H1 (cell line): ENCODE results near the gene CAPN10. TPM values are rescaled to one million over a fixed set of nuclear protein-coding genes. Genes with fewer than 3 reads are reported as not detected.

Experiments used
- CBX8 ChIP-seq: fragments of 300-800, 300-1000 bp; sonication (generic); IDR thresholded peaks from 2 replicates; pipeline ENCODE4 v1.7.1; 2016; ENCODE audit warnings: low read depth, low read length, borderline replicate concordance
- NANOG ChIP-seq: IDR thresholded peaks from 2 replicates; pipeline ENCODE4 v1.6.1; 2011; ENCODE audit warnings: low read length, low read depth, mild to moderate bottlenecking, inconsistent platforms; ENCODE audit not compliant: insufficient read depth, poor library complexity, severe bottlenecking
- SIN3A ChIP-seq, 2 experiments: IDR thresholded peaks in 1 of 2; conservative IDR thresholded peaks in 1 of 2; 2 replicates each; pipeline ENCODE4 v1.6.1; 2011 to 2012; ENCODE audit warnings: low read length in 2 of 2, improper control_type of control experiment in 1 of 2, low read depth in 1 of 2, mild to moderate bottlenecking in 1 of 2
- SP2 ChIP-seq: IDR thresholded peaks from 2 replicates; pipeline ENCODE4 v1.6.1; 2012; ENCODE audit warnings: mild to moderate bottlenecking, low read length, inconsistent platforms
- TAF1 ChIP-seq: IDR thresholded peaks from 2 replicates; pipeline ENCODE4 v1.6.1; 2011; ENCODE audit warnings: mild to moderate bottlenecking, low read depth, low read length
- YY1 ChIP-seq: IDR thresholded peaks from 2 replicates; pipeline ENCODE4 v1.6.1; 2011; ENCODE audit warnings: low read depth, mild to moderate bottlenecking, low read length
- polyA plus RNA-seq, 7 experiments: library from polyadenylated mRNA; depleted of rRNA in 3 of 7; stranded (reverse) in 5 of 7; unstranded in 2 of 7; fragments of >200 nt in 5 of 7; fragments of 200-250 nt in 2 of 7; gene quantifications; 1 replicate in 5 of 7; 2 replicates in 1 of 7; 4 replicates in 1 of 7; pipeline versions ENCODE4 v1.2.1 to v1.2.3, GENCODE V29; 2011 to 2013; ENCODE audit warnings: missing spikeins in 2 of 7, mixed read lengths in 2 of 7
- total RNA-seq: library from RNA; stranded (reverse); fragmentation: NEBNext Ultra II Directional; extraction: Animal tissue kit (Norgen Biotek cat#: 25700); gene quantifications from 2 replicates; pipeline ENCODE4 v1.2.1, GENCODE V29; 2021
- TF ChIP-seq, protein P1 (sequence below): IDR thresholded peaks from 2 replicates; pipeline ENCODE4 v1.6.1; 2011; ENCODE audit warnings: low read length, improper control_type of control experiment
- TF ChIP-seq, protein P2 (sequence below): IDR thresholded peaks from 2 replicates; pipeline ENCODE4 v1.6.1; 2012; ENCODE audit warnings: inconsistent platforms
- TF ChIP-seq, protein P3 (sequence below): IDR thresholded peaks from 2 replicates; pipeline ENCODE4 v1.6.1; 2012; ENCODE audit warnings: inconsistent platforms

The CAPN10 gene
- total and polyA plus RNA-seq, 2 of the 8 experiments (the other 6 are each of a cell fraction or from before 2014, with no cell fraction given) = 30.7 to 39.8 TPM

DNA sequence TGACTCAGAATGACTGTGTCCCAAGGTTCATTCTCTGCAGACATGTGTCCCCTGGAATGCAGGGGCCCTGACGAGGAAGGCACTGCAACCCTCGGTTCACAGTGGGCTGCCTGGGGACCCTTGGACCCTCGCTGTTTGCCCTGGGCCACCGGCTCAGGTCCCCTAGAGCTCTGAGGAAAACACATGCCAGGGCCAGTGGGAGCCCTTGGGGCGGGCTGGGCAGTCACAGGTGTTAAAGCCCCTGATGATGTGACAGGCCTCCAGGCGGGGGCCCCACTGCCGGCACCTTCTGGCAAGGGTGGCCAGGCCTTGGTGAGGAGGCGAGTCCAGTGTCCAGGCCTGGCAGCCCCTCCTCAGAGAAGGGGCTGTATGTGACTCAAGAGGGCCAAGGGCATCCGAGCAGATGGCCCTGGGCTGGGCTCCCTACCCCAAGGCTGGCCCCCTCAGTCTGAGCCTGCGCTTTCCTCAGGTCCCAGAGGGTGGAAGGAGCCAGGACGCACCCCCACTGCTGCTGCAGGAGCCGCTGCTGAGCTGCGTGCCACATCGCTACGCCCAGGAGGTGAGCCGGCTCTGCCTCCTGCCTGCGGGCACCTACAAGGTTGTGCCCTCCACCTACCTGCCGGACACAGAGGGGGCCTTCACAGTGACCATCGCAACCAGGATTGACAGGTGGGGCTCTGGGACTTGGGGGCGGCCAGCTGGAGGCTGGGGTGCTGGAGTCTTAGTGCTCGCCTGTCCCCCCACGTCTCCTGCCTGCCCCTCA lies 11.1 kb downstream of the CAPN10 start (continued):
- TF ChIP-seq, protein P1, sequence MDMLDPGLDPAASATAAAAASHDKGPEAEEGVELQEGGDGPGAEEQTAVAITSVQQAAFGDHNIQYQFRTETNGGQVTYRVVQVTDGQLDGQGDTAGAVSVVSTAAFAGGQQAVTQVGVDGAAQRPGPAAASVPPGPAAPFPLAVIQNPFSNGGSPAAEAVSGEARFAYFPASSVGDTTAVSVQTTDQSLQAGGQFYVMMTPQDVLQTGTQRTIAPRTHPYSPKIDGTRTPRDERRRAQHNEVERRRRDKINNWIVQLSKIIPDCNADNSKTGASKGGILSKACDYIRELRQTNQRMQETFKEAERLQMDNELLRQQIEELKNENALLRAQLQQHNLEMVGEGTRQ = no peak
- TF ChIP-seq, protein P2, sequence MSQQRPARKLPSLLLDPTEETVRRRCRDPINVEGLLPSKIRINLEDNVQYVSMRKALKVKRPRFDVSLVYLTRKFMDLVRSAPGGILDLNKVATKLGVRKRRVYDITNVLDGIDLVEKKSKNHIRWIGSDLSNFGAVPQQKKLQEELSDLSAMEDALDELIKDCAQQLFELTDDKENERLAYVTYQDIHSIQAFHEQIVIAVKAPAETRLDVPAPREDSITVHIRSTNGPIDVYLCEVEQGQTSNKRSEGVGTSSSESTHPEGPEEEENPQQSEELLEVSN = no peak
- TF ChIP-seq SIN3A (conservative IDR thresholded peaks at IDR 0.05 in 1 of 2, IDR thresholded peaks at IDR 0.05 in 1 of 2; ENCODE audit: low read depth in 1 of 2, low read length in 2 of 2) (no peak), CBX8 (no peak), TAF1 (no peak), SP2 (no peak), NANOG (no peak), YY1 (no peak)
- TF ChIP-seq, protein P3, sequence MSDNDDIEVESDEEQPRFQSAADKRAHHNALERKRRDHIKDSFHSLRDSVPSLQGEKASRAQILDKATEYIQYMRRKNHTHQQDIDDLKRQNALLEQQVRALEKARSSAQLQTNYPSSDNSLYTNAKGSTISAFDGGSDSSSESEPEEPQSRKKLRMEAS = no peak
